Dedifferentiated amniotic fluid mesenchymal stem cell (primary cell): ENCODE measurements around the gene S100A9.
"Not testable (repeated sequence)": the region's sequence is repeated elsewhere in the genome, so short reads cannot be mapped to it uniquely, and the experiment has no call there.

Source experiments
- DNase-seq: peaks from one replicate; pipeline ENCODE4 v3.0.0-alpha.2; 2016; ENCODE audit errors: extremely low spot score

The S100A9 gene

GRCh38 chr1:153405825-153406599 is 48.4 kb downstream of the S100A9 start:
- DNase-seq, result not testable (repeated sequence)

- DNase-seq, result not testable (repeated sequence)
These were observed 49.6 kb downstream of the S100A9 start for GRCh38 chr1:153407274-153407673.
